Heart left ventricle (tissue), 13 donors: ENCODE measurements around the gene TMC4.

Source experiments
- POLR2A ChIP-seq, 2 donors: fragments of 450-650 bp; IDR thresholded peaks; one replicate each; pipeline ENCODE4 v1.6.1; 2017; ENCODE audit warnings: antibody characterized with exemption in 2 of 2, mild to moderate bottlenecking in 2 of 2, moderate library complexity in 2 of 2
- TF ChIP-seq, protein P1 (sequence below), 12 donors: fragments of 200-600 bp; sonication (generic) in 4 of 12; IDR thresholded peaks; one replicate each; pipeline versions ENCODE4 v1.5.0 to v1.8.0; 2018 to 2022; ENCODE audit warnings: antibody characterized with exemption in 12 of 12, mild to moderate bottlenecking in 5 of 12
- donor health status: ischemic (EF 13 %, LVEDD 7.1; RV severe dilation, severe dysfunction).
- donor health status: DM: no; HTN: yes; CAD: no.
- donor health status: DM: no; HTN: no; CAD: no.
- donor health status: ischemic (EF 25% LVEDD 6.9; RV normal size, moderate dysfunction).
- donor health status: ischemic (EF 25% LVEDD 5.7; RV mildly dilated, moderate dysfunction).
- donor health status: ischemic (EF 35%, LVEDD 5.7; RV mildly dilated, moderate dysfunction).
- donor health status: nonischemic (EF 11% LVEDD 7.7; RV severe dilation, severe dysfunction).
- donor health status: DM: yes; HTN: yes; CAD: no.
- donor health status: PGD.
- donor health status: ischemic (EF 29% LVEDD 5.4; RV normal size, mild dysfunction).
- donor health status: nonischemic (EF 23%, LVEDD 6.1; RV moderate dilation, normal function).

GRCh38 chr19:54218960-54219661 lies 46.2 kb upstream of the TMC4 start:
- TF ChIP-seq POLR2A (IDR thresholded peaks at IDR 0.05): no peak
- TF ChIP-seq, protein P1, sequence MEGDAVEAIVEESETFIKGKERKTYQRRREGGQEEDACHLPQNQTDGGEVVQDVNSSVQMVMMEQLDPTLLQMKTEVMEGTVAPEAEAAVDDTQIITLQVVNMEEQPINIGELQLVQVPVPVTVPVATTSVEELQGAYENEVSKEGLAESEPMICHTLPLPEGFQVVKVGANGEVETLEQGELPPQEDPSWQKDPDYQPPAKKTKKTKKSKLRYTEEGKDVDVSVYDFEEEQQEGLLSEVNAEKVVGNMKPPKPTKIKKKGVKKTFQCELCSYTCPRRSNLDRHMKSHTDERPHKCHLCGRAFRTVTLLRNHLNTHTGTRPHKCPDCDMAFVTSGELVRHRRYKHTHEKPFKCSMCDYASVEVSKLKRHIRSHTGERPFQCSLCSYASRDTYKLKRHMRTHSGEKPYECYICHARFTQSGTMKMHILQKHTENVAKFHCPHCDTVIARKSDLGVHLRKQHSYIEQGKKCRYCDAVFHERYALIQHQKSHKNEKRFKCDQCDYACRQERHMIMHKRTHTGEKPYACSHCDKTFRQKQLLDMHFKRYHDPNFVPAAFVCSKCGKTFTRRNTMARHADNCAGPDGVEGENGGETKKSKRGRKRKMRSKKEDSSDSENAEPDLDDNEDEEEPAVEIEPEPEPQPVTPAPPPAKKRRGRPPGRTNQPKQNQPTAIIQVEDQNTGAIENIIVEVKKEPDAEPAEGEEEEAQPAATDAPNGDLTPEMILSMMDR (IDR thresholded peaks at IDR 0.05): no peak
